Measurements from ENCODE around the gene SANBR. TPM values are rescaled to one million over a fixed set of nuclear protein-coding genes. Genes with fewer than 3 reads are reported as not detected.

Gene SANBR
- total and polyA plus RNA-seq, 2 of the 13 experiments (the other 11 are each of a cell fraction or from before 2014, with no cell fraction given), result 9.8 to 20.9 TPM

GRCh38 chr2:61017556-61018317 is 47.9 kb upstream of the SANBR start, which contains the start of the genes PEX13 and PUS10 (continued):
- TF ChIP-seq, protein P1, sequence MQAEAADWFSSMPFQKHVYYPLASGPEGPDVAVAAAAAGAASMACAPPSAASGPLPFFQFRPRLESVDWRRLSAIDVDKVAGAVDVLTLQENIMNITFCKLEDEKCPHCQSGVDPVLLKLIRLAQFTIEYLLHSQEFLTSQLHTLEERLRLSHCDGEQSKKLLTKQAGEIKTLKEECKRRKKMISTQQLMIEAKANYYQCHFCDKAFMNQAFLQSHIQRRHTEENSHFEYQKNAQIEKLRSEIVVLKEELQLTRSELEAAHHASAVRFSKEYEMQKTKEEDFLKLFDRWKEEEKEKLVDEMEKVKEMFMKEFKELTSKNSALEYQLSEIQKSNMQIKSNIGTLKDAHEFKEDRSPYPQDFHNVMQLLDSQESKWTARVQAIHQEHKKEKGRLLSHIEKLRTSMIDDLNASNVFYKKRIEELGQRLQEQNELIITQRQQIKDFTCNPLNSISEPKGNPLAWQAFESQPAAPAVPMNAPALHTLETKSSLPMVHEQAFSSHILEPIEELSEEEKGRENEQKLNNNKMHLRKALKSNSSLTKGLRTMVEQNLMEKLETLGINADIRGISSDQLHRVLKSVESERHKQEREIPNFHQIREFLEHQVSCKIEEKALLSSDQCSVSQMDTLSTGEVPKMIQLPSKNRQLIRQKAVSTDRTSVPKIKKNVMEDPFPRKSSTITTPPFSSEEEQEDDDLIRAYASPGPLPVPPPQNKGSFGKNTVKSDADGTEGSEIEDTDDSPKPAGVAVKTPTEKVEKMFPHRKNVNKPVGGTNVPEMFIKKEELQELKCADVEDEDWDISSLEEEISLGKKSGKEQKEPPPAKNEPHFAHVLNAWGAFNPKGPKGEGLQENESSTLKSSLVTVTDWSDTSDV (CRISPR knock-in tag; IDR thresholded peaks at IDR 0.05), result no peak
- TF ChIP-seq PHF20 (CRISPR knock-in tag; IDR thresholded peaks at IDR 0.05), result peak; percentile 27; the same call in 1 of the 2 replicates
- TF ChIP-seq AKNA (CRISPR knock-in tag; IDR thresholded peaks at IDR 0.05; ENCODE audit: borderline replicate concordance), result peak; percentile 48; the same call in 1 of the 2 replicates
- peak; percentile 17; the same call in 1 of the 2 replicates for TF ChIP-seq BORCS8-MEF2B (CRISPR knock-in tag; IDR thresholded peaks at IDR 0.05)
- 0 out of 2 replicates have a peak, but pooled peaks have one; percentile 45 for TF ChIP-seq ZNF234 (CRISPR knock-in tag; conservative IDR thresholded peaks at IDR 0.05)
- 0 out of 2 replicates have a peak, but pooled peaks have one; percentile 83 for TF ChIP-seq NFIB (CRISPR knock-in tag; IDR thresholded peaks at IDR 0.05; ENCODE audit: borderline replicate concordance)
- no peak for TF ChIP-seq ZNF3 (CRISPR knock-in tag; IDR thresholded peaks at IDR 0.05)
- no peak for TF ChIP-seq GZF1 (CRISPR knock-in tag; IDR thresholded peaks at IDR 0.05)
- peak; percentile 86 for TF ChIP-seq CREM (IDR thresholded peaks at IDR 0.05)
- TF ChIP-seq CREM (CRISPR knock-in tag; IDR thresholded peaks at IDR 0.05), result no peak
- TF ChIP-seq CSRNP1 (CRISPR knock-in tag; IDR thresholded peaks at IDR 0.05), result no peak
- peak; percentile 97 for TF ChIP-seq RBFOX2 (IDR thresholded peaks at IDR 0.05; ENCODE audit: low read depth, low read length)
- 0 out of 2 replicates have a peak, but pooled peaks have one; percentile 55 for TF ChIP-seq ZZZ3 (CRISPR knock-in tag; IDR thresholded peaks at IDR 0.05; ENCODE audit: borderline replicate concordance)
- peak; percentile 19; the same call in 1 of the 2 replicates for TF ChIP-seq ZNF850 (CRISPR knock-in tag; conservative IDR thresholded peaks at IDR 0.05)
- peak; percentile 64 for TF ChIP-seq ZBTB21 (CRISPR knock-in tag; IDR thresholded peaks at IDR 0.05)
- no peak; the same call in 1 of the 2 replicates for TF ChIP-seq ZNF878 (CRISPR knock-in tag; IDR thresholded peaks at IDR 0.05)
- TF ChIP-seq SMAD3 (CRISPR knock-in tag; IDR thresholded peaks at IDR 0.05), result peak; percentile 91
- peak; percentile 41; the same call in 1 of the 2 replicates for TF ChIP-seq HHEX (CRISPR knock-in tag; IDR thresholded peaks at IDR 0.05)
- TF ChIP-seq TEF (CRISPR knock-in tag; IDR thresholded peaks at IDR 0.05), result peak; percentile 5; the same call in 1 of the 2 replicates
- peak; percentile 18; the same call in 1 of the 2 replicates for TF ChIP-seq ATF7-NPFF (CRISPR knock-in tag; IDR thresholded peaks at IDR 0.05; ENCODE audit: low read depth)
